GM19238 (cell line): Measurements from ENCODE around the gene CLCA1.

Experiments used
- DNase-seq: peaks from one replicate; pipeline ENCODE4 v3.0.0; 2011; ENCODE audit warnings: low spot score; ENCODE audit not compliant: insufficient read length

CLCA1 gene

GRCh38 chr1:86468501-86468977 is at the start of gene CLCA1:
CLCA1 (plus strand) TSS chr1:86468927; CDS start chr1:86468972, 45 bp downstream.
- DNase-seq, result no peak

- DNase-seq, result peak; percentile 29
Measured at GRCh38 chr1:86419277-86419903, 49.3 kb upstream of the CLCA1 start.

DNA sequence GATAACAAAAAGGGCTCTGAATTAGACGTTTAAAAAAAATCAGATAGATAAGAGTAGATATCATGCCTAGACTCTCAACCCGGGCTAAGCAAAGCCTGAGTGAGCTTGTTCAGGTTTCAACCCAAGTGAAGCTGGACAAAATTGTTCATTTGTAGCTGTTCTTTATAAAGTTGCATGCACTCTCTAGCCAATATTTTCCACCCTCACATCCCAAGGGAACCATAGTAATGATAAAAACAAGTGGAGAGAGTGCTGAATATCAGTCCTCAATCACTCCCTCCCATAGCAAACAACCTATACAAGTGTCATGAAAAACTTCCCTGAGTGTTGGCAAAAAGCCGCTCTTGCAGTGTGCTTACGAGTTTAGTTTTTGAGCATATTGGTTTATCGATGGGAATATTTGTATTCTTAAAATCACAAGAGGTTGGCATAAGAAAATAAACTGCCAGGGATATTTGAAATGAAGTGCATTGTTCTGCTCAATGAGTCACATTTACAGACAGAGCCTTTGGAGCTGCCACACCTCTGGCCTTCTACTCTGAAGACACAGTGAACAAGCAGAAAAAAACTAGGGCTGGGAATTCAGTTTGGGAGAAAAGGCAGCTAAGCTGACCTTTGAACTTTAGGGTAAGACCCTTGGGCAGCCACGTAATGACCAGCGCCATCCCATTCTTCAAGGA is 47.0 kb upstream of the CLCA1 start:
- DNase-seq, result no peak

DNA sequence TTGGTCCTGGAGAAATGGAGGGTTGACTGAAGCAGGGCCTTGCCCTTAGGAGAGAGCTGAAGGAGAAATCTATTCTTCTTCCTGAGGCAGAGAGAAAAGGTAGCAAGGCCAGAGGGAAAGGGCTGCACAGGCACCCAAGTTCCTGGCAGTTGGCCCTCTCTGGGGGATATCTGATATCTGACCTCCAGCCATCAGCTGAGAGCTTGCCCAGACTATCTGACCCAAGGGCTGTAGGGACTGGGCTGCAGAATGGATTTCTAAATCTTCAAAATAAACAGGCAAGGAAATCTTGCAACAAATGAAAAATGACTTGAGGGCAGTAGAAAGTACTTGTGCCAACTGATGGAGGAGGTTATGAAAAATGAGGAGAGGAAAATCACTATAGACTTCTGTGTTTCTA is 45.3 kb upstream of the CLCA1 start:
- no peak for DNase-seq

DNA sequence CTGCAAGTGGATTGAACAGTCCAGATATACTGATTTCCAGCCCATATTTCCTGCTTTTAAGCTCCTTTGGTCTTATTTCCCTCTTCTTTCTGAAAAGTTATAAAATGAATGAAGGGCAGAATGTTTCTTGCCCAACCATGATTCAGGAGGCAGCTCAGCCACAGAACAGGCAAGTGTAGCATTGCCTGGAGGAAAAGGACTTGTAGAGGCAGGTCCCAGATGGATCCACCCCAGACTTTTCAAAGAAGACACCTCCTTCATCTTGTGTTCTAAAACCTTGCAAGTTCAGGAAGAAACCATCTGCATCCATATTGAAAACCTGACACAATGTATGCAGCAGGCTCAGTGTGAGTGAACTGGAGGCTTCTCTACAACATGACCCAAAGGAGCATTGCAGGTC is 44.9 kb upstream of the CLCA1 start, which contains the start of gene CLCA2:
Gene CLCA2 (plus strand): TSS at position 299 of the 400 bp plus-strand sequence. CDS start 77 bp downstream, at position 376.
- DNase-seq, result no peak

DNA sequence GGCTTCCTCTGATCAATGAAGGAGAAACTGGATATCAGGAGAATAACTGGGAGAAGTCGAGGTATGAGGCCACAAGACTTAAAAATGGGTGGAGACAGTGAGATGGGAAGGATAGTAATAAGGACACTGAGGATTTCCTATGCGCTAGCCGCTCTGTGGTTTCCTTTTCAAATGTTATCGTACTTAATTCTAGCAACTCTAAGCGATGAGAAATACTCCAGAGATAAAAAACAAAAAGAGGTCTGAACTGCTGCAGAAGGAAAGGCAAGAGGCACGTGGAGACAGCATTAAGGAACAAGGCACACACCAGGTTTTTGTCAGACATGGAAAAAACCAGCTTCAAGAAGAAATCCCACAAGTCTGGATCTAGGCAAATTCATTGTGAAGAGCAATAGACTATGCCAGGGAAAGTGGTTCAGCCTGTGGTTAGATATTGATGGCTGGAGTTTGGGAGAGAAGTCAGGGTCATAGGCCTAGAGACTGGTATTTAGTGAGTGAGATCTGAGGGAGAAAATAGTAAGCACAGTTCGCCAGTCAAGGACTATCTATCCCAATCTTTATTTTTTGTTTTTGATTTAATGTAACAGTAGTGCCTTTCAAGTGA is 39.5 kb upstream of the CLCA1 start:
- no peak for DNase-seq

- DNase-seq, result no peak
Measured at GRCh38 chr1:86429835-86430234, 38.9 kb upstream of the CLCA1 start.

DNA sequence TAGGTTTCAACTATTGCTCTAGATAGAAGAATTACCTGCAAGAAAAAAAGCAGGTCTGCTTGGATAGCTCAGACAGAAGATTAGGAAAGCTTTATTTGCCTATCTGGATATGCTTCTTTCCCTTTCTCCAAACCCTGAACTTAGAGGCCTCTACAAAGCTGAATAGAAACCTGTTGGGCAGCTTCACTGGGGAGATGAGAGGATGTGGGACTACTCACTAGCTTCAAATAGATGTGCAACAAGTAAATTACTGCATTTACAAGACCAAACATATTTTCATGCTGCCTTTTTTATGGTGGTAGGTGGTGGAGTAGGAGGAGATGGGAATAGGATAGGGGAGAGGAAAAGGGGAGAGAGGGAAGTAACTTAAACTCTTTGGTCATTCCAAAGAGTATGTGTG is 38.4 kb upstream of the CLCA1 start:
- DNase-seq, result no peak

- no peak for DNase-seq
Measured at GRCh38 chr1:86434059-86434458, 34.7 kb upstream of the CLCA1 start.

GRCh38 chr1:86435327-86435726 is 33.4 kb upstream of the CLCA1 start:
- DNase-seq, result no peak

- no peak for DNase-seq
Measured at GRCh38 chr1:86436041-86436440, 32.7 kb upstream of the CLCA1 start.

DNA sequence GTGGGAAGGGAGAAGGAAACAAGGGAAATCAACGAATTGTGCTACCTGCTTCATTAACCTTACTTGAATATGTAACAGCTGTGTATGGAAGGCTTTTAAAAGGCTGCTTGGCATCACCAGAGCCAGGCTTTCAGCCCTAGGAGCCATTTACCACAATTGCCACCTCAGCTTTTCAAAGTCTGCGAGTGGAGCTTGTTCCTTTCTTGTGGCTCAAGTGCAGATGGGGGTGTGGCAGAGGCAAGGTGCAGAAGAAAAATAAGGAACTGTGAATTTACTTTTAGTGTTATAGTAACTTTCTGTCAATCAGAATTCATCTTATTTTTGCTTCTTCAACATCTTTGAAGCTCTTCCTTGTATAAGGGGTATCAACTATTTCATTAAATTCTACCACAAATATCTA is 27.1 kb upstream of the CLCA1 start:
- no peak for DNase-seq

GRCh38 chr1:86441997-86442396 is 26.7 kb upstream of the CLCA1 start:
- no peak for DNase-seq

DNA sequence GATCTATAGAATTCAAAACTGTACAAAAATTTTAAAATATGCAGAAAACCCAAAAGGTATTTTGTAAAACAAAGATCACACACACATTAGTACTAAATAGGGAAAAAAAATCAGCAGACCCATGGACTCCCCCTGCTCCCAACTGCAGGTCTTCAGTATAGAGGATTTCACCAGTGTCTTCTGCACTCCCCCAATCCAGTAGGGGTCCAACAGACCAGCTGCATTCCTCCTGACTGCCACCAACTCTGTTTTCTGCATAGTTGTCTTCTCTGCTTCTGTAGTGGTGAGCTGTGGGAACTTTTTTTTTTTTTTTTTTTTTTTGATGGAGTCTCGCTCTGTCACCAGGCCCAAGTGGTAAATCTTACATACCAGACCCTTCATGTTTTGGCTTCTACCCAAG is 22.8 kb upstream of the CLCA1 start:
- no peak for DNase-seq

- no peak for DNase-seq
Measured at GRCh38 chr1:86447198-86447790, 21.4 kb upstream of the CLCA1 start.

DNA sequence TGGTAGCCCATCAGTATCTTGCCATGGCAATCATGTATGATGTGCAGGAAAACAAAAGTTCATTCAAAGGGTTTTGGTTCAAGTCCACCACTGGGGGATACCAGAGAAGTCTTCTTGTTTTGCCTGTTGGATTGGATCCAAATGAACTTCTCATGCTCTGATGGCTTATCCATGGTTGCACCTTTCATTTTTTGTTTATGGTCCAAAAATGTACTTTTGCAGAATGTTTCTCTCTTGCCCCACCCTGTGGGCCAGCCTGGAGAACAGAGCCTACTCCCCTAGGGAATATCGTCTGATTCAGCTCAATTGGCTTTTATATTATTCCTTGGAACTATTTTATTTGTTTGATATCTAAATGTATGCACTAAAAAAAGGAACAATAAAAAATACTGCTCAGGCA is 20.1 kb upstream of the CLCA1 start:
- no peak for DNase-seq

DNA sequence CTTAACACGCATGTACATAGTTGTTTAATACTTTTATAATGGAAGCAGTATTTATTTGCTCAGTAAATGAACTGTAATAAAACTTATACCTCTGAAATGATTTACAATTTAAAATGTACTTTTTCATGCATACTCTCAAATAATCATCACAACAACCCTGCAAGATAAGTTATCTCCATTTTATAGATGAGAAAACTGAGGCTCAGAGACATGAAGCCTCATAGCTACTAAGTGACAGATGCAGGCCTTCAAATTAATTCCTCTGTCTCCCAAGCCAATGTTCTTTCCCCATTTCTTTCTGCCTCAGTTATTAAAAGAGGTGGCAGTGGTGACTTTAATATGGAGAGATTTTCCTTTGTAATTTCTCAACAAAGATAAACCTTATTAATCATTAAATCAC is 19.6 kb upstream of the CLCA1 start:
- no peak for DNase-seq

DNA sequence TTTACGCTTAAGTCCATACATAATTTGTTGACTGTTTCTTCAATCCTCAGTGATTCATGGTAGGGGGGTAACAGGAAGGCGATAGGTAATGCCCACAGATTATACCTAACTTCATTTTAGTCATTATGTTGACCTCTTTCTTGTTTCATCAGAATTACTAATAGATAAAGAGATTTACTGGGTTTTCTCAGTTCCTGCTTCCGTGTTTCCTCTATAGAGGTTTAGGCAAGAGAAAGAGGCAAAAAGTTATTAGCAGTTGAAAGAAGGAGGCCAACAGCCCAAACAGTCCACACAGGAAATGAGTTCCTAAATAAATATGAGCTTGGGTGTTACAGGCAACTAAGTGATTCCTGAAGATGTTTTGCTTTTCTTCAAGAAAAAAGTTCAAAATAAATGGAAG is 17.9 kb upstream of the CLCA1 start:
- DNase-seq, result no peak

- DNase-seq, result no peak
Measured at GRCh38 chr1:86453664-86454063, 15.1 kb upstream of the CLCA1 start.

- no peak for DNase-seq
Measured at GRCh38 chr1:86455073-86455472, 13.7 kb upstream of the CLCA1 start.

DNA sequence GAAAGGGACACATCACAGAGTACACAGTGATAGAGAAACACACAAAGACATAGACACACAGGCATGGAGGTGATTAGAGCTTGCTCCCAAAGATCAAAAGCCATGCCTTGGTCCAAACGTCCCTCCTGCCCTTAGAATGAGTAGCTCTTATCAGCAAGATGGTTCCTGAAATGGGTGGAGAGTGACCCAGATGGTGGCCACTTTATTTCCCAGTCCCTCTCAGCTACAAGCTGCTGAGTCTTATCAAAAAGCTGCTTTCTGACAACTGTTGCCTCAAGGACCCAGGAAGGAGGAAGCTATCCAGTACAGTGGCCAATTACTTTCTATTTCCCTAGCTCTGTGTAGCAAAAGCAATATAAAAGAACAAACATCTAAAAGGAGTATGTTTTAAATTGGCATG is 7.7 kb upstream of the CLCA1 start:
- no peak for DNase-seq

GRCh38 chr1:86461482-86461881 is 7.2 kb upstream of the CLCA1 start:
- no peak for DNase-seq
